ENCODE measurements around the gene NTRK3.

The NTRK3 gene

DNA sequence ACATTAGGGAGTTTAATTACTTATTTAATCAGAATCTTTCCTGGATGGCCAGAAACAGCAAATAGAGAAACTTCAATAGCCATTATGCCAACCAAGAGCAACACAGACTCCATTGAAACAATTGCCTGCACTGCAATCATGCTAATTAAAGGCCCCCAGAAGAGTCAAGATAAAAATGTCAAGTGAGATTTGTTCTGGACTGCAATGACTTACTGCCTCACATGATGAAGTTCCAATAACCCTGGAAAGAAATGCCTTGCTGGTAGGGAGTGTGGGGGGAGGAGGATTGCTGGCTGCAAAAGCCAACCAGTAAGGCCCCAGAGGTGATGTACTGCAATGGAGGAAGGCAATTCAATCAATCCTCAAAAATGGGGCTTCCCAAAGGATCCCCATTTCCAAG is 257.9 kb downstream of the NTRK3 start:
- DNase-seq (ENCODE audit: low read depth in 2 of 2), result no peak

DNA sequence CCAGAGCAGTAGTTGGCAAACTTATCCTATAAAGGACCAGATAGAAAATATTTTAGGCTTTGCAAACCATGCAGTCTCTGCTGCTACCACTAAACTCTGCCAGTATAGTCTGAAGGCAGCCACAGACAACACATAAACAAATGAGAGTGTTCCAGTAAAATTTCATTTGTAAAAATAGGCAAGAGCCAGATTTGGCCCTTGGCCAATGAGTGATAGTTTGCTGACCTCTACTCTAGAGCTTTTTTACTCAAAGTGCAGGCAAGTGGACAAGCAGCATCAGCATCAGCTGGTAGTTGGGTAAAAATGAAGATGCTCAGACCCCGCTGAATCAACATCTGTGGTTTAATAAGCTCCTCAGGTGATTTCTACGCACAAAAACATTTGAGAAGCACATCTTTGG is 269.8 kb downstream of the NTRK3 start:
- no peak for DNase-seq (ENCODE audit: low read depth in 2 of 2)

DNA sequence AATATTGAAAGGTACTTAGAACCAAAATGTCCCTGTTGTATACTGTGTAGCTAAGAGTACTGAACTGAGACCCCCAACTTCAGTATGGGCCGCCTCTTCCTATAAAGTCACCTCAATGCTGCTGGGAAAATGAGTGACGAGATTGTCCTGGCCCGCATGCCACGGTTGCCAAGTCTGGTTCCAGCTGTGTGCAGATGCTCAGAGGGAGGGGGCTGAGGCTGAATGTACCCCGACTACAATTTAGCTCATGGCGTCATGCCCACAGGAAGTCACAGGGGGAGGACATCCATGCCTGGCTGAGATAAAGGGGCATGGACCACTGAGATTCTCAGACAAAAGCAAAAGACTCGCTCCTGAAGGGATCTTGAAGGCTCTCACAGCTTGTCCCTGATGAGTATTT is 271.1 kb downstream of the NTRK3 start:
- DNase-seq (ENCODE audit: low read depth in 2 of 2), result no peak

DNA sequence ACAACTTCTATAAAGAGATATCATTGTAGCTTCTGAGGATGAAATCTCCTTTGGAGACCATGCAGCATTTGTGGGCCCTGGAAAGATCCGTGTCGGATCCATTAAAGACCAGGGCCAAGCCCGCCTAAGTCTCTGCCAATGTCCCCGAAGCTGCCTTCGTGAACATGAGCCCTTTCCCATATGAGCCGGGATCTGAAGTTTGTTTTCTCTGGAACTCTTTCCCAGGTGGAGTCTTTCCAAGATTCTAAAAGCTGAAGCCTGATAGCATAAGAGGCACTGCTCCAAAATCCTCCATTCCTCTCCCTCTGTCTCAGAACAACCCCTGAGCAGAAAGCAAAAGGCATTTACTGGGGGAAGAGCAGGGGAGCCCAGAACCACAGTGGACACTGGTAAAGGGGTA is 274.6 kb downstream of the NTRK3 start:
- DNase-seq (ENCODE audit: low read depth in 2 of 2), result no peak

DNA sequence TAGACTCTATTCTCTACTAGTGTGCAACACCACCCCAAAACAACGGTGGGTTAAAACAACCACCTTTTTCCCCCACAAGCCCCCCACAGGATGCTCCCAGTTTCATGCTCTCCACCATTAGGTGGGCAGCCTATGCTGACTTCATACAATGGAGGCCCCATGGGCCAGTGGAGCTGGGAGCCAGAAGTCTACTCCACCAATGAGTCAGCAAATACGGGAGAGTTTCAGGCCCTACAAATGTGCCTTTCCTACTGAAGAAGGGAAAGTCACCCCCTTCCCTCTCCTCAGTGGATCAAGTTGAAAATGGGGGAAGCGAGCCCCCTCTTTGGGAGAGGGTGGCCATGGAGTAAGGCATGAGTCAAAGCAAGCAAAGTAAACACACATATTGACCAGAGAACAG is 278.6 kb downstream of the NTRK3 start:
- DNase-seq (ENCODE audit: low read depth in 2 of 2), result no peak

DNA sequence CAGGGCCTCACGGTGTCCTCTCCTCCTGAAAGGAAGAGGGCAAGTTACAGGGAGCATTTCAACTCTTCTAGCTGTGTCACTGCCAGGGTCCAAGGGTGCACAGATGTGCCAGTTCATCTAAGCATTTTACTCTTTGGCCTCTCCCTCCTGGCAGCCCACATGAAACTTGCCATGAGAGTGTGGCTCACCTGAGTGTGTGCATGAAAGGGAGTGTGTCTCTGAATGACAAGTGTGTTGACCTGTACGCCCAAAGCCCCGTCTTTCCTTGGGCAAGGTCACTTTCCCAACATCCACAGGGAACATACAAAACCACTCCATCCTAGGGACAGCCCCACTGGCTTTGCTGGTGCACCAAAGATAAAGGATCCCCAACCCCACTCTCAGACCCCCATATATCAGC is 280.0 kb downstream of the NTRK3 start:
- DNase-seq (ENCODE audit: low read depth in 2 of 2), result no peak

DNA sequence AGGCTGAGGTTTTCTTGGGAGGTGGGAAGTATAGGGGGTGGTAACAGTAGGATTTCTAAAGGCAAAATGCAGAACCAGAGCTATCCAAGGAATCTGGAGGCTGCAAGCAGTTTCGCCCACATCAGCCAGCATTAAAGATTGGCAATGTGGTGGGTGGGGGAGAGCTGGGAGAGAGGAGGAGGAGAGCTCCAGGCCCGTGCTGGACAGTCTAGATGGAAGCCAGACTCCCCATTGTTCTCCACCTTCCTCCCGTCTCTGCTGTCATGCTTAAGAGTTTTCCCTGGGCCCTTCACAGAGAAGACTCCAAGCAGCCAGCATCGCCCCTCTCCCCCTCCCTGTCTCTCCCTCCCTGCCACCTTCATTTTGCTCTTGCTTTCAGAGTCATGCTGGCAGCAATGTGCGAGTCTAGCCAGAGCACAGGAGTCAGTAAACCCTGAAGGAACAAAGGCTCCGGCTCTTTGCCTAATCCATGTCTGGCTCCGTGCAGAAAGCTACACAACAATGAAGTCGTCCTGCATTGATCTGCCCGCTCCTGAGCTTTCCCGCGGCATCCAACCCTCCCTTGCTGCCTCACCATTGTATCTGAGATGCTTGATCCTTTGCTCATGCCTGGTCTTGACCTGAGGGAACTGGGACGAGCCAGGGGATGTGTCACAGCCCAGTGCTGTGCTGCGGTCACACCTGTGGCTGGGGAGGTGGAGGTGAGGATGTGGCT is 282.9 kb downstream of the NTRK3 start:
- no peak for DNase-seq (ENCODE audit: low read depth in 2 of 2)

DNA sequence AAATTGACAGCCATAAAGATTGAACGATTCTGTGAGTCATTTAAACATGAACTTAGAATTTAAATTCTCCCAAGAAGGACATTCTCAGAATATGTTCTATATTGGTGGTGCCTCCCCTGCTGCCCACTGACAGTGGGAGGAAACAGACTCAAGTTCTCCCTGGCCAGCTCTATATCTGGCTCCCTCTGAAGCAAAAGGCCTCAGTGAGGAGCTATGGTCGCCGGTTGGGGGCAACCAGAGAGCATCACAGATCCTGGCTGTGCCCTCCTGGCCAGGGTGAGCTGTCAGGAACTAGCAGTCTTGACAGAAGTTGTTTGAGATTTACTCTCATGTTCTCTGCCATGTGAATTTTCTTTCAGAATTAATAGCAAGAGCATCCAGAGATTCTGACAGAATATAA is 285.5 kb downstream of the NTRK3 start:
- no peak for DNase-seq (ENCODE audit: low read depth in 2 of 2)

DNA sequence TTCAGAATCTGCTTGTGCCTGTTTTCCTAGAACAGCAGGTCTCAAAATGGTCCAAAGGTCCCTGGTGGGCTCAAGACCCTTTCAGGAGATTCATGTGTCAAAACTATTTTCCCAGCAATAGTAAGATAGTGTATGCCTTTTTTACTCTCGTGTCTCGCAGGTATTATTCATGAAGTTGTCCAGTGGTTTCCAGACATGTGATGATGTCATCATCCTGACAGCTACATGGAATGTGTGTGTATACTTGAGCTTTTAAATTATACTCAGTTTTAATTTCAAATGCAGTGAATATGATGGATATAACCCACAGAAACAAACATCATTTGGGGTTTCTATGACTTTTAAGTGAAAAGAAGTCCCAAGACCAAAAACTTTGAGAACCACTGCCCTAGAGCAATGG is 288.6 kb downstream of the NTRK3 start:
- DNase-seq (ENCODE audit: low read depth in 2 of 2), result no peak

DNA sequence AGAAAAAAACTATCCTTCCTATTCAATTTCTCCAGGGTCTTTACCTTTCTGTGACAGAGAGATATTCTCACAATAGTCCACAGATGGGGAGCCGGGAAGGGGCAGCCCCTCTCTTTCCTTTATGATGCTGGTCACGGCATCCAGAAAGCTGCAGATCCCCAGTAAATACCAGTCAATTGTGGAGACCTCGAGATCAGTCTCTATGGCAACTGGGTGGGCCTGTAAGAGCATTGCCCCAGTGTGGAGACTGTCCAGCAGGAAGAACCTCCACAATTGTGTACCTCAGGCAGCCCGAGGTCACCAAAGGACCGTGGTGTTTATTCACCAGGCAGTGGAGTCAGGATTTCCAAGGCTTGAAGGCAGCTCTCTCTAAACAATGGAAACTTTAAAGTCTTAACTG is 291.2 kb downstream of the NTRK3 start:
- DNase-seq (ENCODE audit: low read depth in 2 of 2), result no peak

DNA sequence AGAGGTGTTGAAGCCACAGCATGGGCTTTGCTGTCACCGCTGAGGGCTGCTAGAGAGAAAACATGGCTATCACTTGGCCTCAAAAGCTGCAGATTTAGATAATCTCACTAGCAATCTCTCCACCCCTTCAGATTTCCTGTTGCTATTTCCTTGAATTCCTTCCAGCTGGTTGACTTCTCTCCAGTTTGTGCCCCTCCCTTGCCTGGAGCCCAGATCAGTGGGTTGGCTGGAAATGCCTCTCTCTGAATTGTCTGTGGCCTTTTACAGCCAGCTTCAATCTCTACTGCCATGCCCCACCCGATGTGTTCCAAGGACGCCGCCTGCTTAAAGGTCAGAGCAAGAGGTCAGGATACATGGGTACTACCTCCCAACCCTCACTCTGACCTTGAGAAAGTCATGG is 294.1 kb downstream of the NTRK3 start:
- DNase-seq (ENCODE audit: low read depth in 2 of 2), result no peak

DNA sequence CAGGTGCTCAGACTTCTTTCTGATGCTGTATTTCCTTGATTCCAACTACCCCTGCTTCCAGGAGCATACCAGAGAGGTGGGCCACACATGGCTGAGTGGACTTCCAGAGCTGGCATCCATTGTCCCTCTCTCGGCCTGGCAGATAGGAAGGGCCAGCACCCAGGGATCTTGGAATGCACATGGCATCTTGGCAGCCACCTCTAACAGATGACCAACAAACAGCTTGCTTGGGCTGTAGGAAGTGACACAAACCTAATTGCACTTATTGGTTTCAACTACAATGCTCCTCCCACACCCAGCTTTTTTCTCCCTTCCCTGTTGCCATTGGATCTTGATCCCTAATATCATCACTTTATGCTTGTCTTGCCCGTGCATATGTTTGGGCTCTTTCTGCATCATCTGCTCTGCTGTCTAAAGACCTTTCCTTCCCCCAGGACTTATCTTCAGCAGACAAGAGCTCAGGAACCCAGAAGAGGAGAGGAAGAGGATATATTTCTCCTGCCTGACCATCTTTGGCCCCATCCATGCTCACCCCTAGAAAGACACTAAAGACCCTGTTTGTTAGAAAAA is 294.6 kb downstream of the NTRK3 start:
- no peak for DNase-seq (ENCODE audit: low read depth in 2 of 2)

DNA sequence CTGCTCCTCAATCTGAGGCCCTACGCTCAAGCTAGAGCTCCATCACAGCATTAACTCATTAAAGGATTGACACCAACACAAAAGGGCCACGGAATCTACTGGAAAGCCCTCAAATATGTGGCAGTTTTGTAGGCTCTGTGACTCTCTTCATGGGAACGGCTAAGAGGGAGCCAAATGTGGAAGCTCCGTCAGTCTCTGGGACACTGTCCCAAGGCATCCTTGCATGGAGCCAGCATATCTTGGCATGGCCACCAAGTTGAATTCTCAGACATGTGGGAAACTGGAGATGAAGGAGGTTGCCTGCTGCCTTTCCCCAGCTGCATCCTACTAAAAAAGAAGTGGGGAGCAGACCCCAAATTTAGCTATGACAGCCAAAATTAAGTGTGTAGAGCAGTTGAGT is 296.9 kb downstream of the NTRK3 start:
- DNase-seq (ENCODE audit: low read depth in 2 of 2), result no peak

DNA sequence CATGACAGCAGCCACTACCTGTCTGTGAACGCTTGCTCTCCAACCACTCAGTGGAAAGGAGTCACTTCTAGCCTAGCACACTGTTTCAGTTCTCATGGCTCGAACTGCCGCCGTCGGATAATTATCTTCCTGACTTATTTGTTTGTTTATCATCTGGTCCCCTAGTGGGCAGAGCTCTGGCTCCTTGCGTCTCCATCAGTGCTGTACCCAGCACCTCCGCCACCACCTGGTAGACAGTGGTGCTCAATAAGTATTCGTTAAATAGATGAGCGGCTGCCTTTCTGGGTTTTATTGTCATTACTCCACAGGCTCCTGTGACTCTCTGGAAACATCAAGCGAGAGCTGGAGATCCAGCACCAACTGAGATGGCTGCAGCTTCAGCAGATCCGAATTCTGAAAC is 297.5 kb downstream of the NTRK3 start:
- no peak for DNase-seq (ENCODE audit: low read depth in 2 of 2)

DNA sequence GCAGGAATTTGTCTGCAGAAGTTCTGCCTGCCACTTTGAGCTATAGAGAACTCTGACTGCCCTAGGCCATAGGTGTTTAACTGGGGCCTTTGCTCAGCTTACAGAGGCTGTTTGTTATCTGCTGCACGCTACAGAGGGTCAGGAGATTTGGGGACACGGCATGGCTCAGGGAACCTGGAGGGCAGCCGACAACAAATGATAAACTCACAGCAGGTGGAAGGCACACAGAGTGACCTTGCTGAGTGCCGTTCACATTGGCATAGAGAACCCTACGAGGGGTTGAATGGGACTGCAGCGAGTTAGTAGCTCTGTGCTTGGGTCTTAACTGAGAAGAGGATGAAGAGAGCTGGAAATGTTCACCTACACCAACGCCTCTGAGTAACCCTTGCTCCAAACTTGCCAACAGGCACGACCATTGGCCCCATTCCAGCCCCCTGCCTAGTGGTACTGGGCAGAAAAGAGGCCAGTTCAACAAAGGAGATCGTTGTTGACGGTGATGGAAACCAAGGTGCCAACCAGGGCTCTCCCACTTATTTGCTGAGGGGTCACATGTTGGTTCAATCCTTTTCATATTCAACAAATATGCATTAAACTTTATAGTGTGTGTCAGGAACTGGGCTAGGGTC is 301.1 kb downstream of the NTRK3 start:
- no peak for DNase-seq (ENCODE audit: low read depth in 2 of 2)

DNA sequence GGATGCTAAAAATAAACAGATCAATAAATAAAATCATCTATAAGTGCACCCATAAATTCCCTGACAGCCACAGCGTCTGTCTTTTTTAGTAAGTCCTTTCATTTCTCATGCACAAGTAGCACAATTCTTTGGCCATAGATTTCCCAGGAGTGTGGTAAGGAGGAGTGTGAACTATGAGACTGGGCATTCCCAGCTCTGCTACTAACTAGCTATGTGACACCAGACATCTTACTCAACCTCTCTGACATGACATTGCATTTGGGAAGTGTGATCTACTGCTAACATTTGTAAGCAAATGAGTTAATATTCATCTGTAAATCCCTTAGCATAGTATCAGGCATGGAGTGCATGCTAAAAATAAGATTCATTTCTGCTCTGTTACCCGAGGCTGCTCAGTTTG is 301.7 kb downstream of the NTRK3 start:
- DNase-seq (ENCODE audit: low read depth in 2 of 2), result no peak

DNA sequence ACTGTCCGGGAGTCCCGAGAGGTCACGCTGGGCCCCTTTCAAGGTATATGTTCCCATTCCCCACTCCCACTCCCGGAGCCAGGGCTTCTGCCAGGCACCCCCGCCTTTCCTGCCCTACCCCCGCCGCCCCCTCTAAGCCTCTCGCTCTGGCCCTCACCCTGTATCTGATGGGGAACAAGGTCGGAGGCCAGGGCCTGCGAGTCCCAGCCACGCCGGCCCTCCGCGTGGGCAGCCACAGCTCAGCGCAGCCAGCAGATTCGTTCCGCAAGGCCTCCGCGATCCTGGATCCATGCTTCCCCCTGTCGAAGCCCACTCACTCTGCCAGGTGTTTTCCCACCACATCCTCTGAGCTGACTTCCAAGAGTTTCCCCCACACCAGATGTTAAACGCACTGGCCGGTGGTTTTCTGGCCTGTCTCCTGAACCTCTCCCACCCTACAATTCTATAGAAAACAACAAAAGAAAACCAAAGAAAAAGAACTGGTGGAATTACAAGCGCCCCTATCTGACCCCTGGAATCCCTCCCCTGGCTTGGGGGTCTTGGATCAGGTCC is 303.7 kb downstream of the NTRK3 start:
- DNase-seq (ENCODE audit: low read depth in 2 of 2), result no peak

DNA sequence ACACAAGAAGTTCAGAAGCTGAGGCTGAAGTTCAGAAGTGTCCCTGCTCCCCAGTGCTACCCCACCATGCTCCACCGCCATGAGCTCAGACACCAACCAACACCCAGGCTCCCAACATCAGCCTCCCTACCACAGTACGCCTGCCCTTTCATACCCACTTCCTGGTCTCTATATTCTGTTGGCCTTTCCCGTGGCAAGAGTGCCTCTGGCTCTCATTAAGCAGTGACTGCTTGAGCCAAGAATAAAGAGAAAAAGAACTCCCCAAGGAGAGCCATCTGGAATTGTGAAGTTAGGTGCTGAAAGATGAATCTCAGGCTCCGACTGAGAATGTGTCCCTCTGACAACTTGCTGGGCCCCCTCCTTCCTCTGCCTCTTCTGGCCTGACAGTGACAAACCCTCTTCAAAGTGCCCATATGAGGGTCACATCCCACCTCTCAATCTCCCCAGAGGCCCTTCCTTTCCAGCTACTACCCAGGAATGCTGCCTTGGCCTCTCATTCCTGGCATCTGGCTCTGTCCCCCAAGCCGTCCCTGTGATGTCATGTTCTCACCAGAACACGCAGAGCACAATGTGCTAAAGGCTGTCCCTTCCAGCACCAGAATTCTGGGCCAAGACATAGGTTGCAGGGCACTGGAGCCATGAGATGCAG is 306.8 kb downstream of the NTRK3 start:
- no peak for DNase-seq (ENCODE audit: low read depth in 2 of 2)

DNA sequence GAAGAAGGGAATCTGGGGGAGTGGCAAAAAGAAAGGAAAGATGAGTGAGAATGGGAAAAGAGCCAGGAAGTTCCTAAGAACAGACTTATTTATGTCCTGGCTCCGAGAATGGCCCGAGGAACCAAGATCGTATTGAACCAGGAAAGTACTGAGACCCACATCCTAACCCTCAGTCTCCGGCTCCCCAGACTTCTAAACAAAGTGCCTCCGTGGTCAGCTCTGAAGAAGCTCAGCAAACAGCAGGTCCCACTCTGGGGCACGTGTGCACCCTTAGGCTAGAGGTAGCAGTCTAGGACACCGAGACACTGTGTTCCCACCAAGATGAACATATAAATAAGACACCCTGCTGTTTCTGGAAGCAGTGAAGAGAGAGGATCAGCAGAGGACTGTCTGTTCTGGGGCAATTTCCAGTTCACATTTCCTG is 307.4 kb downstream of the NTRK3 start:
- no peak for DNase-seq (ENCODE audit: low read depth in 2 of 2)

DNA sequence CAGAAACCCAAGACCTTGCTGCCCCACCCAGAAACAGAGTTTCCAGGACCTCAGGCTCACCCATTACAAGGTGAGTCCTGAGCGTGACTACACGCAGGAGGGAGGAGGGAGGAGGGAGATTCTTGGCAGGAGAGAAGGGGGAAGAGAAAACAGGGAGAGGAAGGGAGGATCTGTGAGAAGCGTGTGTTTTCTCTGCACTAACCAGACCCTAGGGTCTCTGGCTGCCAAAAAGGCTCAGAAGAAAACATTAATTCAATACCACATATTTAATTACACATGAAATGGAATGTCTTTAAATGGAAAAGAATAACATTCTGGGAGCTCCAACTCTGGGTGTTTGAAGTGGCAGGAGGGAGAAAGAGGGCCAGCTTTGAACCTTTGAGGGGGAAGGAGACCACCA is 309.0 kb downstream of the NTRK3 start:
- DNase-seq (ENCODE audit: low read depth in 2 of 2), result no peak

DNA sequence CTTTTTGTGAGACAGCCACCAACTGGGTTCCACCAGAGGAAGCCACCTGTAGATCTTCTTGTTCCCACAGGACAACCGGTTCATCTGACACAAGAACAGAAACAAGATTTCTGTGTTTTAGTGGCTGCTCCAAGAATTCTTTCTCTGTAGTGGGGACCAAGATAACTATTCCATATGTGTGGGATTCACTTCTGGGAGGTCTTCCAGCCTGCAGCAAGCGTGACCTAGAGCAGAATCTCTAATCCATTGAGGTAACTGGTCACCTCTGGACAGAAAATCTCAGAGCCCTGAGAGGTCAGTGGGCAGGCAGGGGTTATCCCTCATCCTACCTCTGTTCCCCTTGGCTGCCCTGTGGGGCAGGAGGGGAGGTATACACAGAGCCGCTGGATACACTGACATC is 311.3 kb downstream of the NTRK3 start:
- no peak for DNase-seq (ENCODE audit: low read depth in 2 of 2)

DNA sequence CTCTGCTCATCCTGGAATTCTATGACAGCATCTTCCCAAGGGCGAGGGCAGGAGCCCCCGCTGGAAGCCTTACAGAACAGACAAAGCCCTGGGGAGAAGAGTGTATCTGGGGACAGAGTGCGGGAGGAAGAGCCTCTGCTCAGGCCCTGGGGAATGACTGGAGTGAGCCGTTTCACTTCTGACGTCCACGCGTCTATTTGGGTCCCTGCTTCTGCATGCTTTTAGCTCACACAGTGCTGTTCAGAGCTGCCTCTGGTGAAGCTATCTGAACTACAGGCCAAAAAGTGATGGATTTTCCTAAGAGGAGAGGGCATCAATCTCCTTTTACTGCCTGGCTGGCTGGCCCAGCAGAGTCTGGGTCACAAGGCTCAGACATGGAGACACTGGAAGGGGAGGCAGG is 311.8 kb downstream of the NTRK3 start:
- no peak for DNase-seq (ENCODE audit: low read depth in 2 of 2)

DNA sequence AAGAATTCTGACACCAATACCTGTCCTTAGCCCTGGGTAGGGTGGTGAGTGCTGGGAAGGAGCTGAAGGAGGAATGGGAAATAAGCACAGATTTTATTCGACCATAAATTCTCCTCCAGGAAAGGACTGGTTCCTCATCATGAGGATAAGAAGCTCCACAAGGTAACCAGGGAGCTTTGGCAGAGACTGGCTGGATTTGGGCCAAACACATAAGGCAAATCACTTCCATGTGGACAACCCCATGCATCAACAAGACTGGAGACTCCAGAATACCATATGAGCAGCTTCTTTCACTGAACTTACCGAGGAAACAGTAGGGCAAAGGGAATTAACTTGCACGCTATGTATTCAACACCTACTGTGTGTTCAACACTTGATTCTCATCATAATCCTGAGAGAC is 312.5 kb downstream of the NTRK3 start:
- no peak for DNase-seq (ENCODE audit: low read depth in 2 of 2)

Data from stimulated activated CD8-positive, alpha-beta memory T cell treated with anti-CD3 and anti-CD28 coated beads, Interleukin-7, amount 100 ng/mL, for 1 hour (primary cell).